Measurements from ENCODE around the gene ACLY.
A peak's percentile ranks its signal among the peaks of the same experiment; 100 is the strongest.
"Not testable (repeated sequence)": the region's sequence is repeated elsewhere in the genome, so short reads cannot be mapped to it uniquely, and the experiment has no call there.

The ACLY gene

GRCh38 chr17:41939044-41939692 is 20.4 kb upstream of the ACLY start:
- DNase-seq: no peak

- no peak for DNase-seq
These were observed 19.5 kb upstream of the ACLY start for GRCh38 chr17:41937970-41938954.

- DNase-seq: no peak
These were observed 16.9 kb upstream of the ACLY start for GRCh38 chr17:41935641-41936040.

- no peak for DNase-seq
These were observed 14.2 kb upstream of the ACLY start for GRCh38 chr17:41932816-41933389.

GRCh38 chr17:41931715-41932114 is 13.0 kb upstream of the ACLY start:
- not testable (repeated sequence) for DNase-seq

GRCh38 chr17:41930833-41931156 is 12.0 kb upstream of the ACLY start:
- not testable (repeated sequence) for DNase-seq

GRCh38 chr17:41930009-41930832 is 11.5 kb upstream of the ACLY start, which contains the start of gene ODAD4:
Gene ODAD4, plus strand, starts transcription at chr17:41930617. Its CDS starts 107 bp downstream, at chr17:41930724.
- peak; percentile 93 for DNase-seq

- DNase-seq: no peak
These were observed 10.0 kb upstream of the ACLY start for GRCh38 chr17:41928693-41929251.

- no peak for DNase-seq
These were observed 7.3 kb upstream of the ACLY start for GRCh38 chr17:41925991-41926590.

- no peak for DNase-seq
These were observed 1.8 kb upstream of the ACLY start for GRCh38 chr17:41920580-41920955.

- DNase-seq: no peak
These were observed 1.3 kb upstream of the ACLY start for GRCh38 chr17:41919840-41920579.

- no peak for DNase-seq
These were observed 540 bp upstream of the ACLY start for GRCh38 chr17:41919165-41919817.

GRCh38 chr17:41917679-41918313 is 955 bp downstream of the ACLY start:
- DNase-seq: peak; percentile 19

- DNase-seq: no peak
These were observed 1.6 kb downstream of the ACLY start for GRCh38 chr17:41917192-41917591.

- DNase-seq: no peak
These were observed 3.2 kb downstream of the ACLY start for GRCh38 chr17:41915566-41915965.

- DNase-seq: no peak
These were observed 3.7 kb downstream of the ACLY start for GRCh38 chr17:41915020-41915419.

- no peak for DNase-seq
These were observed 4.4 kb downstream of the ACLY start for GRCh38 chr17:41914358-41914766.

- DNase-seq: no peak
These were observed 5.0 kb downstream of the ACLY start for GRCh38 chr17:41913798-41914197.

GRCh38 chr17:41912925-41913324 is 5.8 kb downstream of the ACLY start:
- DNase-seq: no peak

GRCh38 chr17:41910701-41911391 is 7.9 kb downstream of the ACLY start:
- DNase-seq: no peak

Measured in activated effector memory CD4-positive, alpha-beta T cell treated with Interleukin-2 at 50 U/mL for 16 hours (primary cell).